Stimulated activated CD4-positive, alpha-beta T cell treated with anti-CD3 and anti-CD28 coated beads, Interleukin-4, amount 100 ng/mL, for 1 hour (primary cell): ENCODE data around the gene ARHGAP15.
"Not testable (repeated sequence)": the region's sequence is repeated elsewhere in the genome, so short reads cannot be mapped to it uniquely, and the experiment has no call there.

ENCODE experiments used
- DNase-seq: peaks from one replicate; pipeline ENCODE4 v3.0.0-alpha.2; 2020

Gene ARHGAP15

GRCh38 chr2:143501106-143501676, 372.0 kb downstream of the ARHGAP15 start:
- DNase-seq: no peak

- DNase-seq: no peak
These were observed 374.1 kb downstream of the ARHGAP15 start for GRCh38 chr2:143503280-143503679.

- no peak for DNase-seq
These were observed 375.2 kb downstream of the ARHGAP15 start for GRCh38 chr2:143504397-143504796.

- no peak for DNase-seq
These were observed 376.3 kb downstream of the ARHGAP15 start for GRCh38 chr2:143505542-143505941.

- DNase-seq: no peak
These were observed 383.9 kb downstream of the ARHGAP15 start for GRCh38 chr2:143513081-143513480.

GRCh38 chr2:143514413-143514812, 385.2 kb downstream of the ARHGAP15 start:
- no peak for DNase-seq

- no peak for DNase-seq
These were observed 386.1 kb downstream of the ARHGAP15 start for GRCh38 chr2:143515318-143515717.

- no peak for DNase-seq
These were observed 390.3 kb downstream of the ARHGAP15 start for GRCh38 chr2:143519521-143519920.

- no peak for DNase-seq
These were observed 392.2 kb downstream of the ARHGAP15 start for GRCh38 chr2:143521396-143521795.

GRCh38 chr2:143522699-143523098, 393.5 kb downstream of the ARHGAP15 start:
- no peak for DNase-seq

- DNase-seq: no peak
These were observed 394.9 kb downstream of the ARHGAP15 start for GRCh38 chr2:143524119-143524553.

- no peak for DNase-seq
These were observed 395.6 kb downstream of the ARHGAP15 start for GRCh38 chr2:143524559-143525401.

- DNase-seq: no peak
These were observed 396.2 kb downstream of the ARHGAP15 start for GRCh38 chr2:143525402-143525860.

- no peak for DNase-seq
These were observed 397.3 kb downstream of the ARHGAP15 start for GRCh38 chr2:143526498-143526897.

GRCh38 chr2:143528021-143528420, 398.8 kb downstream of the ARHGAP15 start:
- no peak for DNase-seq

GRCh38 chr2:143529118-143529720, 400.0 kb downstream of the ARHGAP15 start:
- no peak for DNase-seq

- DNase-seq: no peak
These were observed 401.5 kb downstream of the ARHGAP15 start for GRCh38 chr2:143530758-143531157.

- no peak for DNase-seq
These were observed 402.8 kb downstream of the ARHGAP15 start for GRCh38 chr2:143532061-143532460.

- DNase-seq: no peak
These were observed 404.6 kb downstream of the ARHGAP15 start for GRCh38 chr2:143533846-143534245.

- DNase-seq: no peak
These were observed 406.6 kb downstream of the ARHGAP15 start for GRCh38 chr2:143535802-143536201.

GRCh38 chr2:143541899-143542298, 412.7 kb downstream of the ARHGAP15 start:
- not testable (repeated sequence) for DNase-seq

- no peak for DNase-seq
These were observed 416.1 kb downstream of the ARHGAP15 start for GRCh38 chr2:143545059-143545948.

GRCh38 chr2:143545949-143546255, 416.7 kb downstream of the ARHGAP15 start:
- no peak for DNase-seq
